ENCODE measurements around the gene SEC23A.
A peak's percentile ranks its signal among the peaks of the same experiment; 100 is the strongest.
"Not testable (repeated sequence)": the region's sequence is repeated elsewhere in the genome, so short reads cannot be mapped to it uniquely, and the experiment has no call there.

The SEC23A gene

GRCh38 chr14:39102969-39103957 is at the start of gene SEC23A:
SEC23A (minus strand) TSS chr14:39103235; CDS start chr14:39096118, 7,117 bp downstream.
- DNase-seq (ENCODE audit: low read depth in 2 of 2), result peak; percentile 53 to 60

GRCh38 chr14:39145266-39145966 is 42.4 kb upstream of the SEC23A start:
- no peak for DNase-seq (ENCODE audit: low read depth in 2 of 2)

- DNase-seq (ENCODE audit: low read depth in 2 of 2), result not testable (repeated sequence)
These were observed 40.2 kb upstream of the SEC23A start for GRCh38 chr14:39143226-39143625.

GRCh38 chr14:39141623-39142022 is 38.6 kb upstream of the SEC23A start:
- not testable (repeated sequence) for DNase-seq (ENCODE audit: low read depth in 2 of 2)

- DNase-seq (ENCODE audit: low read depth in 2 of 2), result no peak
These were observed 37.1 kb upstream of the SEC23A start for GRCh38 chr14:39140170-39140569.

- DNase-seq (ENCODE audit: low read depth in 2 of 2), result no peak
These were observed 35.4 kb upstream of the SEC23A start for GRCh38 chr14:39138440-39138839.

- DNase-seq (ENCODE audit: low read depth in 2 of 2), result not testable (repeated sequence)
These were observed 34.8 kb upstream of the SEC23A start for GRCh38 chr14:39137835-39138234.

GRCh38 chr14:39122330-39123138 is 19.5 kb upstream of the SEC23A start:
- no peak for DNase-seq (ENCODE audit: low read depth in 2 of 2)

- peak; percentile 86 to 91 for DNase-seq (ENCODE audit: low read depth in 2 of 2)
These were observed 11.2 kb upstream of the SEC23A start, which contains the start of gene GEMIN2 for GRCh38 chr14:39114073-39114838. GEMIN2 (plus strand) TSS chr14:39114323; CDS start chr14:39114339, 16 bp downstream.

- no peak for DNase-seq (ENCODE audit: low read depth in 2 of 2)
These were observed 10.6 kb upstream of the SEC23A start for GRCh38 chr14:39113685-39114072.

GRCh38 chr14:39109893-39110715 is 7.1 kb upstream of the SEC23A start:
- no peak for DNase-seq (ENCODE audit: low read depth in 2 of 2)

GRCh38 chr14:39108791-39109190 is 5.8 kb upstream of the SEC23A start:
- DNase-seq (ENCODE audit: low read depth in 2 of 2), result no peak

- DNase-seq (ENCODE audit: low read depth in 2 of 2), result no peak
These were observed 4.6 kb upstream of the SEC23A start for GRCh38 chr14:39107591-39107996.

- not testable (repeated sequence) for DNase-seq (ENCODE audit: low read depth in 2 of 2)
These were observed 1.2 kb upstream of the SEC23A start for GRCh38 chr14:39104078-39104801.

GRCh38 chr14:39102265-39102968 is 618 bp downstream of the SEC23A start:
- DNase-seq (ENCODE audit: low read depth in 2 of 2), result no peak

GRCh38 chr14:39099748-39100147 is 3.3 kb downstream of the SEC23A start:
- no peak for DNase-seq (ENCODE audit: low read depth in 2 of 2)

- DNase-seq (ENCODE audit: low read depth in 2 of 2), result not testable (repeated sequence)
These were observed 3.8 kb downstream of the SEC23A start for GRCh38 chr14:39099215-39099614.

- no peak for DNase-seq (ENCODE audit: low read depth in 2 of 2)
These were observed 5.9 kb downstream of the SEC23A start for GRCh38 chr14:39097159-39097558.

GRCh38 chr14:39094515-39094914 is 8.5 kb downstream of the SEC23A start:
- DNase-seq (ENCODE audit: low read depth in 2 of 2), result no peak

Data from activated CD8-positive, alpha-beta memory T cell treated with anti-CD3 and anti-CD28 coated beads for 4 hours (primary cell).